ENCODE measurements around the gene FOSL1. TPM values are rescaled to one million over a fixed set of nuclear protein-coding genes. Genes with fewer than 3 reads are reported as not detected.

Gene FOSL1
- total RNA-seq, 4 donors from 2014 or later = 0.36 to 9.3 (median 5.2) TPM

DNA sequence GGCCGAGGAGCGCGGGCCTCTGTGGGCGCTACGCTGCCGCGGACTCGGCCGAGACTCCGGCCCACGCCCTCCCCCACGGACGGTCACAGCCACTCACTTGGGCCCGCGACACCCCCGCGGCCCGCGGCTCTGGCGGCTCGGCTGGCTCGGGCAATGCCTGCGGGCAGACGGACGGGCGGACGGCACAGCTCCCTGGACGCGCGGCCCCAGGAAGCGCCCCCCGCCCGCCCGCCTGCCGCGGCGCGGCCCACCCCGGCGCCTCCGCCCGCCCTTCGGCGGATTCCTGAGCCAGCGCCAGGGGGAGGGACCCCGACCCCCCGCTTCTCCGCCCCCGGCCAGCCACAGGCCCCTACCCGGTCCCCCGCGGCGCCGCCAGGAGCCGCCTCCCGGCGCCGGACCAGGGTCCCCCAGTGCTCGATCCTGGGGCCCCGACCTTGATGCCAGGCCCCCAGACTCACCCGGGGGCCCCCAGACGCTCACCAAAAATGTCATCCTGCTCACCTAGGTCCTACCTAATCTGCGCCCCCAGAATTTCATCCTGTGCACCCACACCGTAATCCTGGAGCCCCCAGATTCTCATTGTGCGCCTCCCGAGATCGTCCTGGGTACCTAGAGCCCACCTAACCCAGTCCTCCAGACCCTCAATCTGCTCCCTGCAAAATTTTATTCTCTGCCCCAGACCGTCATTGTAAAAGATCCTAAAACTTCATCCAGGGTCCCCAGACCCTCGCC, 27.4 kb downstream of the FOSL1 start, which contains the start of gene EFEMP2:
TSS of gene EFEMP2 (minus strand) at position 215 of the 732 bp plus-strand sequence. CDS start 446 bp downstream, outside the sequence.
- peak within 1 kb of the TSS; percentile 54 to 63 (median 60) for H3K4me3 ChIP-seq
- intact Hi-C loops (cut with DNase I; ENCODE audit: low total_unique reads) = loop anchor here (1.0 kb wide), 3 partner anchors 12 to 89 kb away; partner anchors contain the start of genes FIBP, MUS81 and SART1

DNA sequence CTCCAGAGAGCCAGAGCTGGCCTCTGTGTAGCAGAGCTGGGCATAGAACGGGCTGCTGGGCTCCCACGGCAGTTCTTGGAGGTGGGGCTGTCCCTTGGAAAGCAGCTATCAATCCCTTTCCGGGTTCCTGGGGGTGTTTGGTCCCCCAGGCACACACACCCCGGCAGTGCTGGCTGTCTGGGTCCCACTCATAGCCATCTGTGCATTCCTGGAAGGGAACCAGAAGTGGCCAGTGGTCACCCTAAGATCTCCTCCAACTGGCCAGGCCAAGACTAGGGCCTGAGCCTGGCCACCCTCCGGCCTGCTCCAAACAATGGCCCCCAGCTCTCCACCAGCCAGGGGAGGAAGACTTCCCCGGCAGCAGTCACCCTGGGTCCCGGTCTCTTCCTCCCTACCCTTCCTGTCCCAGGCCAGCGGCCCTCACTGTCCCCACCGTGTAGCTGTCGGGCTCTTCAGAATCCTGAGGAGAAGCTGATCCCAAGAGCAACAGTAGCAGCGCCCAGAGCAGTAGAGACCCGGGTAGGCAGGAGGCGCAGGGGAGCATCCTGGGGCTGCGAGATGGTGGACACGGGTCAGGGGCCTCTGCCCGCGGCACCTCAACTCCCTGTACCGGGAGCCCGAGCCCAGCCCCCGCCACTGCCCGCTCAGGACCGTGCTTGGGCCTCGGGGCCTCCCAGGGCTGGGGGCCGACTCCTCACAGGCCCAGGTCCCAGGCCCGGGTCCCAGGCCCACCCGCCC, 28.2 kb downstream of the FOSL1 start:
- in situ Hi-C loops (cut with MboI; ENCODE audit: low sequenced_read_pairs in 4 of 4) = no loop called here
- Histone ChIP-seq H3K4me3 (peak overlapping the region; percentile 54 to 63 (median 60)), H3K36me3 (peaks cover 0 to 1% of the 10 kb centered on the region in 2 donors), H3K27ac (peak overlapping the region; percentile 80 to 87 (median 82)), H3K9me3 (no peaks in the 10 kb centered on the region), H3K27me3 (no peaks in the 10 kb centered on the region), H3K4me1 (peaks cover 0 to 19% of the 10 kb centered on the region in 2 donors)
- TF ChIP-seq POLR2A (IDR thresholded peaks at IDR 0.05) = no peak
- TF ChIP-seq, protein P1, sequence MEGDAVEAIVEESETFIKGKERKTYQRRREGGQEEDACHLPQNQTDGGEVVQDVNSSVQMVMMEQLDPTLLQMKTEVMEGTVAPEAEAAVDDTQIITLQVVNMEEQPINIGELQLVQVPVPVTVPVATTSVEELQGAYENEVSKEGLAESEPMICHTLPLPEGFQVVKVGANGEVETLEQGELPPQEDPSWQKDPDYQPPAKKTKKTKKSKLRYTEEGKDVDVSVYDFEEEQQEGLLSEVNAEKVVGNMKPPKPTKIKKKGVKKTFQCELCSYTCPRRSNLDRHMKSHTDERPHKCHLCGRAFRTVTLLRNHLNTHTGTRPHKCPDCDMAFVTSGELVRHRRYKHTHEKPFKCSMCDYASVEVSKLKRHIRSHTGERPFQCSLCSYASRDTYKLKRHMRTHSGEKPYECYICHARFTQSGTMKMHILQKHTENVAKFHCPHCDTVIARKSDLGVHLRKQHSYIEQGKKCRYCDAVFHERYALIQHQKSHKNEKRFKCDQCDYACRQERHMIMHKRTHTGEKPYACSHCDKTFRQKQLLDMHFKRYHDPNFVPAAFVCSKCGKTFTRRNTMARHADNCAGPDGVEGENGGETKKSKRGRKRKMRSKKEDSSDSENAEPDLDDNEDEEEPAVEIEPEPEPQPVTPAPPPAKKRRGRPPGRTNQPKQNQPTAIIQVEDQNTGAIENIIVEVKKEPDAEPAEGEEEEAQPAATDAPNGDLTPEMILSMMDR (IDR thresholded peaks at IDR 0.05 in 4 of 5, conservative IDR thresholded peaks at IDR 0.05 in 1 of 5) = peak in 1 of 5 experiments; percentile 8
- DNase-seq = no peak
- intact Hi-C loops (cut with DNase I; ENCODE audit: low total_unique reads) = no loop called here
- ATAC-seq = peak; percentile 5 to 18

More for the DNA sequence above, 27.4 kb downstream of the FOSL1 start, which contains the start of gene EFEMP2:
- no peaks in the 10 kb centered on the region for H3K36me3 ChIP-seq
- DNase-seq (no peak), ATAC-seq (peak; percentile 12 to 21)
- peak within 1 kb of the TSS; percentile 80 to 87 (median 82) for H3K27ac ChIP-seq
- in situ Hi-C loops (cut with MboI; ENCODE audit: low sequenced_read_pairs in 4 of 4) = no loop called here
- peaks cover 0 to 19% of the 10 kb centered on the region in 2 donors for H3K4me1 ChIP-seq
- no peak for TF ChIP-seq POLR2A (IDR thresholded peaks at IDR 0.05)
- TF ChIP-seq, protein P1 (IDR thresholded peaks at IDR 0.05 in 4 of 5, conservative IDR thresholded peaks at IDR 0.05 in 1 of 5) = peak in 1 of 5 experiments; percentile 2
- no peaks in the 10 kb centered on the region for H3K27me3 ChIP-seq
- H3K9me3 ChIP-seq = no peaks in the 10 kb centered on the region

DNA sequence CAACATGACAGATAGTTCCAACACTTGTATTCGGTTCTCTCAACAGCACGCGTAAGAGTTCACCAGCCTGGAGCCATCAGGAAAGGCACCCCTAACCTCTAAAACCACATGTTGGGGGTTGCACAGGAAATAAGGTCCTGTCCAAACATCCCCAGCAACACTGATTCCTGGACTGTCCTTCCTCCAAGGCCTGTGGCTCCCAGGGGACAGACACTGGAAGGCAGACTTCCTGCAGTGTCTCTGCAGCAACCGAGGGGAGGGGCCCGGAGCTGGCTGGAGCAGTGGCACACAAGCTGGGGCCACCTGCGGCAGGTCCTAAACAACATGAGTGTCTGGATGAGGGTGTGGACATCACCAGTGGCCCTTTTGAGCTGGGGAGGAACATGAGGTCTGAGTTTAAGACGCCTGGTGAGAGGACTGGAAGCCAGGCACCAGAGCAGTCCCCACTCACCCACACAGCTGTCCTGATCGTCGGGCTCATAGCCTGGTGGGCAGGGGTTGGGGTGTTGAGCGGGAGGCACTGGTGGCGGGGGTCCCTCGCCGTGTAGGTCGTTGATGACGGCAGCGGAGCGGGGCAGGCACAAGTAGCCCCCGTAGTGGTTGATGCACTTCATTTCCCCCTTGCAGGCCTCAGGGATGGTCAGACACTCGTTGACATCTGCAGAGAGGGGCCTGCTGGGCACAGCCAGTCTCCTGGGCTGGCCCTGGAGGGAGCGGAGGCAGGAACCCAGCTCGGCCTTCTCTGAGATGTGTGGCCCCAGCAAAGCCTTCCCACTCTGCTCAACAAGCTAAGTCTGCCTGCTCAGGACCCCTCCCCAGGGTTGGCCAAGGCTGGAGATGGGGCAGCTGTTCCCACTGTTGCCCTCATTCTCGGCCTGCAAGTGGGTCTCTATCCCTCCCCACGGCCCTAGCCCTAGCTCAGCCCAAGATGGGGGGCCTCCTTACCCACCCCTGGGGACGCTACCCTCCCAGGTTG, 29.2 kb downstream of the FOSL1 start:
- TF ChIP-seq, protein P1 (IDR thresholded peaks at IDR 0.05 in 4 of 5, conservative IDR thresholded peaks at IDR 0.05 in 1 of 5) = no peak
- no peak for TF ChIP-seq POLR2A (IDR thresholded peaks at IDR 0.05)
- Histone ChIP-seq H3K4me3 (no peak overlapping the region), H3K27ac (peak overlapping the region; percentile 80 to 87 (median 82)), H3K36me3 (peaks cover 0 to 11% of the 10 kb centered on the region in 2 donors), H3K27me3 (no peaks in the 10 kb centered on the region), H3K4me1 (peaks cover 0 to 19% of the 10 kb centered on the region in 2 donors), H3K9me3 (no peaks in the 10 kb centered on the region)
- no peak for ATAC-seq
- in situ Hi-C loops (cut with MboI; ENCODE audit: low sequenced_read_pairs in 4 of 4) (no loop called here), intact Hi-C loops (cut with DNase I; ENCODE audit: low total_unique reads) (no loop called here)
- no peak for DNase-seq

DNA sequence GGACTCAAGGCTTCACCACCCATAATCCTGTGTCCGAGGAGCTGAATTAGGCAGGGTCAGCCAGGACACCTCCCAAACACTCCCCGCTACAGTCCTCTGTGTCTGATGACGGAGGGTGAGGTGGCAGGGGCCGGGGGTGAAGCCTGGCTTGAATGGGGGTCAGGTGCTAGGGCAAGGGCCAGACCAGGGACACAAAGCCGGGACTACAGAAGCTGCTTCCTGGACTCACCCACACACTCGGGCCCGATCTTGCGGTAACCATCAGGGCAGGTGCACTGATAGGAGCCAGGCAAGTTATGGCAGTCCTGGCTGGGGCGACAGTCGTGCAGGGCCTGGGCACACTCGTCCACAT, 29.9 kb downstream of the FOSL1 start:
- H3K4me3 ChIP-seq = no peak overlapping the region
- no peak for TF ChIP-seq POLR2A (IDR thresholded peaks at IDR 0.05)
- TF ChIP-seq, protein P1 (IDR thresholded peaks at IDR 0.05 in 4 of 5, conservative IDR thresholded peaks at IDR 0.05 in 1 of 5) = no peak
- ATAC-seq (no peak), DNase-seq (no peak)
- no peaks in the 10 kb centered on the region for H3K27me3 ChIP-seq
- H3K4me1 ChIP-seq = peaks cover 0 to 19% of the 10 kb centered on the region in 2 donors
- in situ Hi-C loops (cut with MboI; ENCODE audit: low sequenced_read_pairs in 4 of 4) (no loop called here), intact Hi-C loops (cut with DNase I; ENCODE audit: low total_unique reads) (no loop called here)
- no peaks in the 10 kb centered on the region for H3K9me3 ChIP-seq
- peak overlapping the region in 1 of 4 donors; percentile 83 for H3K27ac ChIP-seq
- H3K36me3 ChIP-seq = peaks cover 0 to 18% of the 10 kb centered on the region in 2 donors
